ENCODE measurements around the gene GRID1.

GRID1 gene

DNA sequence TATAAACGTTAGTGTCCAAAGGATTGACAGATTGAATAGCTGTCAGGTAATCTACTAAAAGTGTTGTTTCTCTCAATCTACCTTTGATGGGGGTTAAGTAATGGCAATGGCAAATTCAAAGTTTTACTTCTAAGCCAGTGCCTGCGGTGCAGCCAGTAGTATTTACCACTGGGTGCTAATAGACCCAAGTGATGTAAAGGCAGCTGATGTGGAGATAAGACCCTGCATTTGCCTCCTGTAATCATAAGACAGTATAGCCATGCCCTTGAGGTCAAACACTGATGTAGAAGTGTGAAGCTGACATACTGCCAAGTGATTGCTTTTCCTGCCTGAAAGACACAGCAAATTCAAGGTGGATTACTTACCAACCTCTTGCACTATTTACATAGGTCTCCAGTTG, 572.0 kb downstream of the GRID1 start:
- no peak for DNase-seq (ENCODE audit: low spot score)

DNA sequence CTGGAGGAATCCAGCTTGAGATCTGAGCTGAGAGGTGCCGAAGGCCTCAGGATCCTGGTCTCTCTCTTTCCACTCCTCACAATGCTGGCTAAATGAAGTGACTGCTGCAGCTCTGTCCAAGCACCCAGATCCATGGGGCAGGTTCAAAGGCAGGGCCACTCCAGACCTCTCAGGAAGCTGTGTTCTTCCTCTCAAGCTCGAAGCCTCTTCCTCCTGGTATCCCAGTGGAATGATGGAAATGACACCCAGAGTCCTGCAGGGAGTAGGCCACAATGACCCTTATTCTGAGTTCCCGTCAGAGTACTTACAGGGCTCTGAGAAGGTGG, 574.1 kb downstream of the GRID1 start:
- no peak for DNase-seq (ENCODE audit: low spot score)

DNA sequence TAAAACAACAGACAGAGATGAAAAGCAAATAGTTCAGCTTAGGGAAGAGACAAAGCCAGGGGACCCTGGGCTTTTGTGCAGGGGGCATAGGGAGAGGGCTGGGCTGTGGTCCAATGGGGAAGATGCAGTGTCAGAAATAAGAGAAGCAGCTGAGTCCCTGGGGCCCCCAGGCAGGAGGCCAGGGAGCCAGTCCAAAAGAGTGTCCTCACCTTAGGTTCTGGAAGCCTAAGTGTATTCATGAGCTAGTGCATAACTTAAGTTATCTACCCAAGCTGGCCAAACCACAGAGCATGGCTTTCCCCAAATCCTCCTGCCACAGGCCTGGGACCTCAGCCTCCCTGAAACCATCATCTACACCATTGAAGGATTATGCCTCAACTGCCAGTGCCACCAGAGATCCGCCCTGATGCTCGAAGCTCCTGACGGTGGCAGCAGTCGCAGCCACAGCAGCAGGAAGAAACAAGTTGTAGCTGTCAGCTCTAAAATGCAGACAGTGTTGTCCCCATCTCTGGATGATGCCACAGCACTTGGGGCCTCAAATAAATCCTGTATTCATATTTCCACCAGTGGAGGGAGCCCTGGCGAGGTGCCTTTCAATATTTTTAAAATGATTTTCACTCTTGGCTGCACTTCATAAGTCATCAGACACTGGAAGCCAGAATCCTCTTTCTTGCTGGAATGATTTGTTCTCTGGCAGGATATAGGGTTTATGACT, 574.6 kb downstream of the GRID1 start:
- no peak for DNase-seq (ENCODE audit: low spot score)

DNA sequence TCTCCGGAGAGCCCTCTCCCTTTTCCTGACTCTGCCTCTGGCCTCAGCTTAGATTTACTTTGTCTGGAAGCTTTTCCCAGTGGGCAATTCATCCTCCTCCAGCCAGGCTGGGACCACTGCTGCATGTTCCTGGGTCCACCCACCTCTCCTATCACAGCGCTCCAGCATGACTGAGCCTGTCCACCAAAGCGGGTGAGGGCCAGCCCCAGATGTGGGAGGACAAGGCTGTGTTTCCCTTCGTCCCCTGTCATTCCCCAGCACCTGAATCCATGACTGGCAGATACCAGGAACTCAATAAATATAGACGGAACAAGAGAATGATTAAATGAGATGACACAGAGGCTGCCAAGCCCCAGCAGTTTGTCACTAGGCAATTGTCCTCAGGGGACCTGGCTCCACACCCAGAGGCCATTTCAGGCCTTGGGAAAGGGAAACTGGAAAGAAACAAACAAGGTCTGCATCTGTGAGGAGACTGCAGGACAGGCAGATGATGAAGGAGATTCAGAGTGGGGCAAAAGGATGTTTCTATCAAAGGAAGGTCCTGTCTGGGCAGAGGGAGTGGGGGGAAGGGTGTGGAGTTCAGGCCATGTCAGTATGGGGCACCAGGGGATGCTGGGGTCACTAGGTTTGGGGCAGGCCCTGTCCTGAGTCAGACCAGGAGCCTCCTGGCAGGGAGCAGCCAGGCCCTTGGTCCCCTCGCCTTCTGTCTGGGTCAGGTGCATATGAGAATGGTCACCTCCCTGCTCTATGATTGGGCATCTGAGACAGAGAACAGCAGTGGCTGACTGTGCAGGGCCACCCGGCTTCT, 576.4 kb downstream of the GRID1 start:
- DNase-seq (ENCODE audit: low spot score), result no peak

DNA sequence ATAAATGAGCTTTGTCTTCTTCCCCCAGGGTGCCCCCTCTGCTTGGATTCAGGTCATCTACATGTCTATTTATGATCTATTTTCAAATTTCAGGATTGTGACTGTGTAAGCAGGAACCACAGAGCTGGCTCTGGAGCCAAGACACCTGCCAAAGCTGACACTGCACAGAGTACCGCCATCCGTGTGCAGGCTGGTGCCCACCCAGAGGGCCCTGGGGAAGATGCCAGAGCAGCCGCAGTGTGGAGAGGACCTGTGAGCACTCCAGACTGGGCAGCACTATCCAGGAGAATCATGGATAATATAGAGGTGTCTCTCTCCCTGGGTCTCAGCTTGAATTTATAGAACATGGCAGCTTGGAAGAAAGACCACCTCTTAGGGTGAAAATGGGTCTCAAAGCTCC, 577.5 kb downstream of the GRID1 start:
- DNase-seq (ENCODE audit: low spot score), result no peak

DNA sequence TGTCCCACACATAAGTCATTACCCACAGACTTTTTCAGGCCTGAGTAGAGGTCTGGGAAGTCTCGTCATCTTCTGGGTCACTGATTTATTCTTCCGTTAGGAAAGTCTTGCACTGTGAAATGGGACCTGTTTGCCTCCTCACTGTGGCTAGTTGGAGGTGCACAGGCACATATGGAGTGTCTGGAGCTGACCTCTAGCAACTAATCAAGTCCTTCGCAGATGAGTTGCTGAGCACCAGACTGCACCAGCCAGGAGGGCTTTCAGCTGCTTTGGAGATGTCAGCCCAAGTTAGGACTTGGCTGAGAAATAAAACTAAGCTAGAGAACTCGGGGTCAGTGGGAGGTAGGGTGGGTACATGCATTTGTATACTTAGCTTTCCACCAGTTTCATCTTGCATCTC, 578.0 kb downstream of the GRID1 start:
- DNase-seq (ENCODE audit: low spot score), result no peak

DNA sequence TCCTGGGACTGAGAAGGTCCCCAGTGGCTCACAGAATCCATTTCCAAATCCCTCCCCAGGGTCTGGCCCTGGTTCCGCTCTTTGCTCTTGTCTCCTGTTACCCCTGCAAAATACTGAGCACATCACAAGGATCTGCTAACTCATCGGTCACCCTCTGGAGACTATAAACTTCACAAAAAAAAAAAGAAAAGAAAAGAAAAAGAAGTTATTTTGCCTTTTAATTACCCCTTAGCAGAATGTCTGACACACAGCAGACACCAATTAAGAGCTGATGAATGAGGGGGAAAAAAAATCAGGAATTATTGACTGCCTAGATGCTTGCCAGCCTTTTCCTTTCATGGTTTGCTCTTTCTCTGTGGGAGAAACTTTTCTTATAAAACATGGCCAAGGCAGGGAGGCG, 578.7 kb downstream of the GRID1 start:
- DNase-seq (ENCODE audit: low spot score), result no peak

DNA sequence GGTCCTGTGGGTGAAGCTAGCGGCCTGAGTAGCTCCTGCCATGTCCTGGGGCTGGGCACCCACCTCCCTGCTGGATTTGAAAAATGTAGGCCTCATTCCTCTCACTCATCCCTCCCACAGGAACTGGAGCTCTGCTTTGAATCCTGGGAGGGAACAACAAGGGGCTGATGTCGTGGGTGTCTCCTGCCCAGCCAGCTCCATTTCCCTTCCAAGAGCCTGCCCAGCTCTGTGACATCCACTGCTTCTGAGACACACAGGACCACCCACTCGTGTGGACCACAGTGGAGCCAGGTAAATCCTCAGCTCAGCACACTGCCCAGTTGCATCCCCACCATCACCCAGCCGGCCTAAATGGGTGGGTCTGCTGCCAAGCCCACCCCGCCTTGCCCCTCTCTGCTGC, 579.2 kb downstream of the GRID1 start:
- no peak for DNase-seq (ENCODE audit: low spot score)

DNA sequence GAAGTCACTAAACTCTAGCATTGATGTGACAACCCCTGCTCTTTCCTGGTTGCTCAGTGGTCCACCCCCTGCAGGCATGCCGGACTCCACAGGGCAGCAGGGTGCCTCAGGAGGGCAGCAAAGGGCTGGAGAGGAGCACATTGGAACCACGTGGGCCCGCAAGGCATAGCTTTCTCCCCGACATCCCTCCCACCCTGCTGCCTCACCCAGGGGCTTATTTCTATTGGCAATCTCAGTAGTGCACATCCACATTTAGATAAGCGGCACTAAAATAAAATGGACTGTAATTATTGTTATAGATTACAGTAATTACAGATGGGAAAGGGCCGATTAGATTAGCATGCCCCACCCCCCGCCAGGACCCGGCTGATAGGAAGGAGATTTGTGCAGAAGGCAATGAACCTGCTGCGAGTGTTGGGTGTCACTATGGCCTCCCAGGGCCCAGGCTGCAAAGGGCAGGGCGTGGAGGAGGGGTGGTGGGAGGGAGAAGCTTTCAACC, 580.1 kb downstream of the GRID1 start:
- peak; percentile 1 for DNase-seq (ENCODE audit: low spot score)

DNA sequence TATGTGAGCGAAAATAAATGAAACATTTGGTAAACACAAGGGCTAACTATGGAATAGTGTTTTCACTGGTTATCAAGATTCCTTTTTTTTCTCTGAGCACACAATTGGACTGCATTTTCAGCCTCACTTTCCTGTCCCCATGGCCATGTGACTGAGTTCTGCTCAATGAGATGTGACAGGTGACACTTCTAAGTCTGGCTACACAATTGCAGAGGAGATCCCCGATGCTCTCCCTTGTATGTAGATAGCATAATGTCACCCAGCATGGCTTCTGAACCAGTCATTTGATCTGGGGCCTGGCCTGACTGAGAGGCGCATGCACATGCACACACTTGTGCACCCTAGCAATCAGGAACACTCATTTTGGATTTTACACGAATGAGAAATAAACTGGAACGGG, 581.8 kb downstream of the GRID1 start:
- DNase-seq (ENCODE audit: low spot score), result no peak

DNA sequence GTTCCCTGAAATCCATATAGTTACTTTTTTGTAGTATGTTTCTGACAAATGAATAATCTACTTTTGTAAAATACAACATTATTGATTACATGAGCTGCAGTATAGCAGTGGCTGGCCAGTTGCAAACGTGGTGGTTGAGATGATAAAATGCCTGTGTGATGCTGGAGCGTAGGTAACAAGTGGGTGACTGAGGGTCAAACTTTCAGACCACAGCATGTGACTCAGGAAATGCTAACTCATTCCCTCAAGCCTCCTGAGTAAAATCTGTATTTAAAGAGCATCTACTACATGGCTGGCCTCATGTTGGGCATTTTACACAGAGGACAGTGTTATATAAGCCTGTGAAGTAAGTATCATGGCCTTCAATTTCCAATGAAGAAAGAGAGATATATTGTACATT, 585.2 kb downstream of the GRID1 start:
- DNase-seq (ENCODE audit: low spot score), result no peak

DNA sequence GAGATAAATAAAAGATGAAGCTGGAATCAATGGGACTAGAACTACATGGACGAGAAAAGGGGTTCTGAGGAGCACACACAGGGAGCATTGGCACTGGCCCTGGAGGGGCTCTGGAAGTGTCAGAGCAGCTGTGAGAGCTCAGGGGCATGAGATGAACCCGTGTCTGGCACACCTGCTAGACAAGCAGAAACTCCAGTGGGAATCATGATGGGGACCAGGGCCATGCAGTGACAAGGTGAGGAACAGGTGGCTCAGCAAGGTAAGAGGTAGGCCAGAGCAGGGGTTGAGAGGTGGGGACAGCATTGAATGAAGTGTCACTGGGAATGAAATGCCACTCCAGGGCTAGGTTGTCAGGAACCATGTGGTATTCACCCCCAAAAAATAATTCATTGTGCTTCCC, 588.5 kb downstream of the GRID1 start:
- no peak for DNase-seq (ENCODE audit: low spot score)

DNA sequence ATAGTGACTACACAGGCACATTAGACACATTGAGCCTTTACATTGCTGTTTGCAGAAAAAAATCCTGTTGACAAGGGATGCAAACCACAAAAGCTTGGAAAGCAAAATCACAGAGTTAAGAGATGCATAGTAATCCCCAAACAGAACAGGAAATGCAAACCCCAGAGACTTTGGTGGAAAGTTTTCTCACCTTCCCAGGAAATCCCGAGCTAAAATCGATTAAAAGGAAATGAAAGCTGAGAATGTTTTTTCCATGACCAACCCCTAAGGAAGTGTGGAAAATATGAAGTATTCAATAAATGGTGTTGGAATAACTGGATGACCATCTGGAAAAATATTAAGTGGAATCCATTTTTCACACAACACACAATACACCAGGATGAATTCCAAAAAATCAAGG, 598.7 kb downstream of the GRID1 start:
- no peak for DNase-seq (ENCODE audit: low spot score)

DNA sequence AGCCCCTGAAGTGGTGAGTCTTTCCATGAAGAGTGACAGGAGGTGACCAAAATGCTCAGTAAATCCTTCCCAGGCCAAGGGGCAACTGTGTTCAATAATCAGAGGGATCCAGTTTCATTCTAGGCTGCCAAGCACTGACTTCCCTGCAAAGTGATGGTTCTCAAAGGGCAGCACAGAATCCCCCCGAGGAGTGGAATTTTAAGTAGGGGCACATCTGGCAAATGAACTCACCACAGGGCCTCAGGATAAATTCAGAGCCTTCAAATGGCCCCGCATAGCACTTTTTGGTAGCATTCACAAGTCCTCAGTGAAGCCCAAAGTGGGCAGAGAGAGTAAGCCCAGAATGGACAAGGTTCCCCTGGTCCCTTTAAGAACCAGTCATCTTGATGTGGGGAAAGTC, 602.5 kb downstream of the GRID1 start:
- no peak for DNase-seq (ENCODE audit: low spot score)

DNA sequence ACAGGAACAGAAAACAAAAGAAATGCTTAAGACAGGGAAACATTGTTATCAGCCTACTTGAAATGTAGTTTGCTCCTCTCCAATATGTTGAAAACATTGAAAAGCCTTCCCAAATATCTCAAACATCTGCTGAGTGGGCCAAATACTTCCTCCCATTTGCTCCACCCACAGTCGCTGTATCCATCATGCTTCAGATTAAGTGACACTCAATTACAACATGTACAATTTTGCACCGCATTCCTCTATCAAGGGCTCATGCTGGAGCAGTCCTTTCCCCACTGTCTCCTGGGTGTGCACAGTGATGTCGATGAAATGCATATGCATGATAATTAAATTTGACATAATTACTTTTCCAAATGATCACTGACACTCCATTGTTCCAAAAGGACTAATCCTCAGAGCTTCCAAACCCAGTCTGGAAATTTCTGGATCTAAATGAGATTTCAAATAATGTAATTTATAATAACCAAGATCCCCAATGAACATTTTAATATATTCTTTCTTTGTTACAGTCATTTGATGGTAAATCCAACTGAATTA, 604.6 kb downstream of the GRID1 start:
- DNase-seq (ENCODE audit: low spot score), result no peak

DNA sequence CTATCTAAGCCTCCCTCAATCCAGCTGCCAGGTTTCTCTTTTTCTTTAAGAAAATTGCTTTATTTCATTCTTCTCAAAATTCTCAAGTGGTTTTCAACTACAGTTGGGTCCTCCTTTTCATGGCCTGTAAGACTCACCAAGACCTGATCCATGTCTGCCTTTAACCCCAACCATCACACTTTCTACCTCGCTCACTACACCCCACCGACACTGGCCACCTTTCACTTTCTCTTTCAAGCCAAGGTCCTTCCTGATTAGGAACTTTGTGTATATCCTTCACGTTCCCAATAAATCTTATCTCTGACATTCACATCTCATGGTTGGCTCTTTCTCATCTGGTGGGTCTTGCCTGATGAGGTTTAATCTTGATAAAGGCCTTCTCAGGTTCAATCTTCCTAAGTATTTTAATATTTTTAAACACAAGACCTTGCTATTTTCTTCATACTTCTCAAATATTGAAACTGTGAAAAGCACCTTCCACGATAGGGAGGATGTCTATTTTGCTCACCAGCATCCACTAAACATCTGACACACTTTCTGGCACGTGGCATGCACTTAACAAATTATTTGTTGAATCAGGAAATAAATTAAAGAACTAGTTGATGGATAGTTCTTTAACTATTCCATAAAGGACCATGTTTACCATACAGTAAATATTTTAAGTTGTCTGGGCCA, 624.8 kb downstream of the GRID1 start:
- no peak for DNase-seq (ENCODE audit: low spot score)

DNA sequence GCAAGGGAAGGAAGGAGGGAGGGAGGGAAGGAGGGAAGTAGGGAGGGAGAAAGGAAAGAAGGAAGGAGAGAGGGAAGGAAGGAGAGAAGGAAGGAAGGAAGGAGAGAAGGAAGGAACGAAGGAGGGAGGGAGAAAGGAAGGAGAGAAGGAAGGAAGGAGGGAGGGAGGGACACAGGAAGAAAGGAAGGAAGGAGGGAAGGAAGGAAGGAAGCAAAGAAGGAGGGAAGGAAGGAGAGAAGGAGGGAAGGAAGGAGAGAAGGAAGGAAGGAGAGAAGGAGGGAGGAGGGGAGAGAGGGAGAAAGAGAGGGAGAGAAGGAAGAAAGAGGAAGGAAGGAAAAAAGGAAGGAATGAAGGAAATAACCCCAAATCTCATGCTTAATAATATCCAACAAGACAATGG, 630.6 kb downstream of the GRID1 start:
- no peak for DNase-seq (ENCODE audit: low spot score)

DNA sequence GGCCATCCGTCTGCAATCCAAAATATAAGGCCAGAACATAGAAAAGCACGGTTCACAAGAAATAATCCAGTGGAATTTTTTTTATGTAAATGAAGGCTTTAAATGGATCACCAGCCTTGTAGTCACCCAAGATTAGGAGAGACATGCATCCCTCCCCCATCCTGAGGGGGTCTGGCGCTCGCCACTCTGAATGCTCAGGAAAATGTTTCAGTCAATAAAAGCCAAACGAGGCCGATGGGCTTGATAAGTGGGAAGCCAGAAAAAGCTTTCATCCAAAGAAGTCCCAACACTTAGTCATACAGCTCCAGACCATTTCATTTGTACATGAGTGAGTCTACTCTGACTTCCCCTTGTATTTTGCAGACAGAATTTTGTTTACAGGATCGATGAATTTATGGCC, 631.8 kb downstream of the GRID1 start:
- DNase-seq (ENCODE audit: low spot score), result no peak

DNA sequence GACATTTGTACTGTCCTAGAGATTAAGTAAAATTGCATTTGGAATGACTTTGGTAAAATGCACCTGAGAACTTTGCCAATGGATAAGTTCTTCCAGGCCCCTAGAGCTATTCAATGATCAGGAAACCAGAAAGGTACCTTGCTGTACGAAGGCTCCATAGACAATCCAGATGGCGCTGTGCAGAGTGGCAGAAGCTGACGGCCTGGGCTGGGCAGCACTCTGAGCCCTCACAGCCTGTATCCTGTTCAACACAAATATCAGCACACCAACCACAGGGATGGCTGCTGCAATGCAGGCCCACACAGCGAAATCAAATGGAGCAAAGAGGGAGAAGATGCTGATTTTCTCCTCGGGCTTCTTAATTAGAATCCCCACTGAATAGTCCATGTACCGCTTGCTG, 642.4 kb downstream of the GRID1 start:
- DNase-seq (ENCODE audit: low spot score), result no peak

DNA sequence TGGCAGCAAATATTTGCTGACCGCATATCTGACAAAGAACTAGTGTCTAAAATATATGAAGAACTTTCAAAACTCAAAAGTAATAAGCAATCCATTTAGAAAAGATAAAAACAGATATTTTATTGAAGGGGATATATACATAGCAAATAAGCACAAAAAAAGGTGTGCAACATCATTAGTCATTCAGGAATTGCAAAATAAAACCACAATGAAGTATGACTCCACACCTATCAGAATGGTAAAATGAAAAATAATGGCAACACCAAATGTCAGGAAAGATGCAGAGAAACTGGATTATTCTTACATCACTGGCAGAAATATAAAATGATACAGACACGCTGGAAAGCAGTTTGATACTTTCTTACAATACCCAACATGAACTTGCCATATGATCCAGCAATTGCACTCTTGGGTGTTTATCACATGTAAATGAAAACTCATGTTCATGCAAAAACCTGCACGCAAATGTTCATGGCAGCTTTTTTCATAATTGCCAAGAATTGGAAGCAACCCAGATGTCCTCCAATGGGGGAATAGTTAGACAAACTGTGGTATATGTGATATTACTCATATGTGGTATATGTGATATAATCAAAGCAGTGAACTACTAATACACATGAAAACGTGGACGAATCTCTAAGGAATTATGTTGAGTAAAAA, 645.5 kb downstream of the GRID1 start:
- DNase-seq (ENCODE audit: low spot score), result no peak

DNA sequence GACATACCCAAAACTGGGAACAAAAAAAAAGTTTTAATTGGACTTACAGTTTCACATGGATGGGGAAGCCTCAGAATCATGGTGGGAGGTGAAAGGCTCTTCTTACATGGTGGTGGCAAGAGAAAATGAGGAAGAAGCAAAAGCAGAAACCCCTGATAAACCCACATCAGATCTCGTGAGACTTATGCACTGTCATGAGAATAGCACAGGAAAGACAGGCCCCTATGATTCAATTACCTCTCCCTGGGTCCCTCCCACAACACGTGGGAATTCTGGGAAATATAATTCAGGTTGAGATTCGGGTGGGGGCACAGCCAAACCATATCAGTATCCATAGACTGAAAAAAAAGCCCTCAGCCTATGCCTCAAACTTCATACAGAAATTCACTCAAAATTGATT, 647.2 kb downstream of the GRID1 start:
- no peak for DNase-seq (ENCODE audit: low spot score)

DNA sequence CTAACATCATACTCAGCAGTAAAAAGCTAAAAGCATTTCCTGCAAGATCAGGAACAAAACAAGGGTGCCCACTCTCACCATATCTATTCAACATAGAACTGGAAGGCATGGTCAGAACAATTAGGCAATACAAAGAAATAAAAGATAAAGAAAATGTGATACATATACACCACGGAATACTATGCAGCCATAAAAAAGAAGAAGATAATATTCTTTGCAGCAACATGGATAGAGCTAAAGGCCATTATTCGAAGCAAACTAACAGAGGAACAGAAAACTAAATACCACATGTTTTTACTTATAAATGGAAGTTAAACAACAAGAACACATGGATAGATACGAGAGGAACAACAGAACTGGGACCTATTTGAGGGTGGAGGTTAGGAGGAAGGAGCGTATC, 652.7 kb downstream of the GRID1 start:
- DNase-seq (ENCODE audit: low spot score), result no peak
